Measurements from ENCODE around the gene TM7SF2.
A peak's percentile ranks its signal among the peaks of the same experiment; 100 is the strongest.

Gene TM7SF2

DNA sequence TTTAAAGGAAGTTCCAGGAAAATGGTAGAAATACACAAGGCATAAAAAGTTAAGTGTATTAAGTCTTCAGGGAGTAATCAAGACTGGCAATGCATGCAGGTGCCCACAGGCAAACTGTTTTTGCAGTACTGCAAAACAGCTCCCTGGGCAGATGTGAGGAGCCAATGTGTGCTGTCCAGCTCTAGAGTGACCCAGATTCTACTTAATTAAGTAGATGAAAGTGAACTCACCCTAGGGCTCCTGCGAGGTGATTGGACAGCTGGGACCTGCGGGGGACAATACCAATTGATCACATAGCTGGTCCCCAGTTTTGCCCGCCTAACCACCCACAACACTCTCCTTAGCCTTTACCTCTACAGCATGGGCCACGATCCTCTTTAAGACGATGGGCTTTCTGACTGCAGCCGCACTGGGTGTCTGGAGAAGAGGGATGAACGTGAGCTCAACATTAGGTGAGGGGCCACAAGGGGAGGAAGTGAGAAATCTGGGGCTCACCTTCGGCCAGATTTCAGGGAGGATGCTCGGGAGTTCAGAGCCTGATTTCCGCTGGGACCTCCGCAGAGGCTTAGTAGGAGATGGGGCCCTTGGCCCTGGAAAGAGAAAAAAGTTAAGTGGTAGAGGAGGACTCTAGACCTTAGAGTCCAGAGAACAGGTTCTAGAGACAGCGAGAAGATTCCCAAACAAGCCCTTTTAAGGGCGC, 28.4 kb upstream of the TM7SF2 start:
- DNase-seq (ENCODE audit: low read depth) = no peak
- H3K4me3 ChIP-seq (ENCODE audit: low read length) = peak overlapping the region; percentile 72
- TF ChIP-seq, protein P1, sequence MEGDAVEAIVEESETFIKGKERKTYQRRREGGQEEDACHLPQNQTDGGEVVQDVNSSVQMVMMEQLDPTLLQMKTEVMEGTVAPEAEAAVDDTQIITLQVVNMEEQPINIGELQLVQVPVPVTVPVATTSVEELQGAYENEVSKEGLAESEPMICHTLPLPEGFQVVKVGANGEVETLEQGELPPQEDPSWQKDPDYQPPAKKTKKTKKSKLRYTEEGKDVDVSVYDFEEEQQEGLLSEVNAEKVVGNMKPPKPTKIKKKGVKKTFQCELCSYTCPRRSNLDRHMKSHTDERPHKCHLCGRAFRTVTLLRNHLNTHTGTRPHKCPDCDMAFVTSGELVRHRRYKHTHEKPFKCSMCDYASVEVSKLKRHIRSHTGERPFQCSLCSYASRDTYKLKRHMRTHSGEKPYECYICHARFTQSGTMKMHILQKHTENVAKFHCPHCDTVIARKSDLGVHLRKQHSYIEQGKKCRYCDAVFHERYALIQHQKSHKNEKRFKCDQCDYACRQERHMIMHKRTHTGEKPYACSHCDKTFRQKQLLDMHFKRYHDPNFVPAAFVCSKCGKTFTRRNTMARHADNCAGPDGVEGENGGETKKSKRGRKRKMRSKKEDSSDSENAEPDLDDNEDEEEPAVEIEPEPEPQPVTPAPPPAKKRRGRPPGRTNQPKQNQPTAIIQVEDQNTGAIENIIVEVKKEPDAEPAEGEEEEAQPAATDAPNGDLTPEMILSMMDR (conservative IDR thresholded peaks at IDR 0.05; ENCODE audit: low read depth, low read length) = no peak

DNA sequence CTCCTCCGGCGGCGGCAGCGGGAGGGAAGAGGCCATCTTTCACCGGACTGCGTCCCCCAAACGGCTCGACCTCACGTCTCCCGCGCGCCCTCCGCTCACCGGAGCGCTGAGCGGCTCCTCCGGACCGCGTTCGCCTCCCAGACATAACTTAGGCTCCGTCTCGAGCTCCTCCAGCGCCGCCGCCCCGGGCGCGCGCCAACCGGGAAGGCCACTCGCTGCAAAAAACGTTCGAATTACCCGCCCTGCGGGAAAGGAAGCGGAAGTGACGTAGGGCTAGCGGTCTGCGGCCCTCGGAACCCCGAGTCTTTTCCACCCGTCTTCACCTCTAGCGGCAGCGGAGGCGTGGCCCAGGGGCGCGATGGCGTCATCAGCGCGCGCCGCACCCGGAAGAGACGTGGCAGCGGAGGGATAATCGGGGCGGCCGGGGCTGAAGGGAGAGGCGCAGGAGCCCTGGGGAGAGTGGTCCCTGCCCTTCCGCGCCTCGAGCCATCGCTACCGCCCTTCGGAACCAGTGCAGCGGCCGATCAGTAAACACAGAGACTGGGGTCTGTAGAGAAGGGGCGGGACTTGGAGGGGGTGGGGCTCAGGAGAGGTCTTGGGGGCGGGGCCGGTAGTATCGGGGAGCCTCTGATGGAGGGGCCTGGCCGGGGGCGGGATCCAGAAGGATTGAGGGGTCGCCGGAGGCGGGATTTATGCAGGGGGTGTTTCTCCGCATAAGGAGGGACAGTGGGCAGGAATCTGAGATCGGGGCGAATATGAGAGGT, 27.7 kb upstream of the TM7SF2 start, which contains the start of the genes CDCA5 and ZFPL1:
CDCA5 (minus strand) TSS at position 207 of the 764 bp plus-strand sequence; CDS start at position 145, 62 bp downstream.
ZFPL1 (plus strand) TSS at position 389 of the 764 bp plus-strand sequence. CDS start 477 bp downstream, outside the sequence.
- H3K4me3 ChIP-seq (ENCODE audit: low read length) = peak within 1 kb of the TSS; percentile 72
- TF ChIP-seq, protein P1 (conservative IDR thresholded peaks at IDR 0.05; ENCODE audit: low read depth, low read length) = no peak
- peak; percentile 70 for DNase-seq (ENCODE audit: low read depth)

DNA sequence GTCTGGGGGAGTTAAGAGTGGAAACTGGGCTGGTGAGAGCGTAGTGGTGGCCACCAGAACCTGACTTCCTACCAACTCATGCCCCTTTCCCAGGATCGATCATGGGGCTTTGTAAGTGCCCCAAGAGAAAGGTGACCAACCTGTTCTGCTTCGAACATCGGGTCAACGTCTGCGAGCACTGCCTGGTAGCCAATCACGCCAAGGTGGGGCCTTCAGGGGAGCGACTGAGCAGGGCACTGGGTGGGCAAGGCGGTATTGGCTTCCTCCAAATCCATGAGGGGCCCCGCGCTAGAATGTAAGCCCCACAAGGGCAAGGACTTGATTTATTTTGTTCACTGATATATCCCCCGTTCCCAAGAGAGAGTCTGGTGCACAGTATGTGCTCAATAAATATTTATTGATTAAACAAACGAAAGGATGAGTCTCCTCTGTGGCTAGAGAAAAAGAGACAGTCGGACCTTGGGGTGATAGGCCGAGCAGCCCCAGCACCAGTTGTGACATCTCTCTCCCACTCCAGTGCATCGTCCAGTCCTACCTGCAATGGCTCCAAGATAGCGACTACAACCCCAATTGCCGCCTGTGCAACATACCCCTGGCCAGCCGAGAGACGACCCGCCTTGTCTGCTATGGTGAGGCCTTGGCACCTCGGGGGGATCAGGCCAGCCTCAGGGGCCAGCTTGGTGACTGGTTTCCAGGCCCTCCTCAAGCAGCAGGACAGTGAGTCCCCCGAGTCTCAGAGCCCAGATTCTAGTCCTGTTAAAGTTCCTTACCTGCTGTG, 26.9 kb upstream of the TM7SF2 start:
- TF ChIP-seq, protein P1 (conservative IDR thresholded peaks at IDR 0.05; ENCODE audit: low read depth, low read length) = no peak

DNA sequence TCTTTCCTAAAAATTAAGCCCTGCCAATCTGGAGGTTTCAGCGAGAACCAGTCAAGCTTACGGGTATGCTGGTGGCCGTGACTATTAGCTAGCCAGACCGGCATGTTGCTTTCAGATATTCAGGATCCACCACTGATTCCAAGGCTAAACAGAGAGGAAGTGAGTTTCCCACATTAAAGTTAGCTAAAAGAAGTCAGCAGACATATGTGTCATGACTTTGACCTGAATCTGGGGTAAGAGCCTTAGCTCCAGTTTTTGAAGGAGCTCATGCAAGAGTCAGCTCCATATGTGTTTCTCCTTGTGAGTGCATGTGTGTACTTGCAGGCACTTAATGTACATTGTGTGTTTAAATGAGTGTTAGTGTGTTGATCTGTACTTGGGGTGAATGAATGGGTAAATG, 26.2 kb upstream of the TM7SF2 start:
- DNase-seq (ENCODE audit: low read depth) = no peak
- TF ChIP-seq, protein P1 (conservative IDR thresholded peaks at IDR 0.05; ENCODE audit: low read depth, low read length) = no peak
- H3K4me3 ChIP-seq (ENCODE audit: low read length) = no peak overlapping the region

More for the DNA sequence above, 26.9 kb upstream of the TM7SF2 start:
- no peak for DNase-seq (ENCODE audit: low read depth)
- peak overlapping the region; percentile 72 for H3K4me3 ChIP-seq (ENCODE audit: low read length)

DNA sequence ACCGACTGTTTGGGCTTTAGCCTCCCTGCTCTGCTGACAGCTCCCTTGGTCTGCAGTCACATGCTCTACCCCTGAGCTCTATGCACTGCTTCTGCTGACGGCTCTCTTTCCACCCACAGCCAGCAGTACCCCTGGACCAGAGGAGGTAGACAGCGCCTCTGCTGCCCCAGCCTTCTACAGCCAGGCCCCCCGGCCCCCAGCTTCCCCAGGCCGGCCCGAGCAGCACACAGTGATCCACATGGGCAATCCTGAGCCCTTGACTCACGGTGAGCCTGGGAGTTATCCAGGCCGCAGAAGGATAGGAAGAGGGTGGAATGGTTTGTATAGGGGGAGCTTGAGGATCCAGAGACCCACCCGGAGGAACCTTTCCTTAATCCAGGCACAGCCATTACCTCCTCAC, 24.9 kb upstream of the TM7SF2 start:
- no peak for DNase-seq (ENCODE audit: low read depth)
- no peak overlapping the region for H3K4me3 ChIP-seq (ENCODE audit: low read length)
- TF ChIP-seq, protein P1 (conservative IDR thresholded peaks at IDR 0.05; ENCODE audit: low read depth, low read length) = no peak

DNA sequence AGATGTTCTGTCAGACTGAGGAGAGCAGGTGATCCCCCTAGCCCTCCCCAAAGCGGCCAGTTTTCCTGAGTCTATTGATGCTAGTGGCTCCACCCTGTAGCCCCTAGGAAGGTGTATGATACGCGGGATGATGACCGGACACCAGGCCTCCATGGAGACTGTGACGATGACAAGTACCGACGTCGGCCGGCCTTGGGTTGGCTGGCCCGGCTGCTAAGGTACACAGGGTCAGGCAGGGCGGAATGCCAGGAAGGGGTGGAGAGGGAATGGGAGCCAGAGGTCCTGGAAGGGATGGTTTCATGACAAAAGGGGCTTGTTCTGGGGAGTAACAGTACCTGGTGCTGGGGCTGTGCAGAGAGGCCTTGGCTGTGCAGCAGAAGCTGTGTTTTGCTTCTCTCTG, 24.5 kb upstream of the TM7SF2 start:
- TF ChIP-seq, protein P1 (conservative IDR thresholded peaks at IDR 0.05; ENCODE audit: low read depth, low read length) = no peak
- no peak for DNase-seq (ENCODE audit: low read depth)
- no peak overlapping the region for H3K4me3 ChIP-seq (ENCODE audit: low read length)
